ENCODE results near the gene LYSMD1.

DNA sequence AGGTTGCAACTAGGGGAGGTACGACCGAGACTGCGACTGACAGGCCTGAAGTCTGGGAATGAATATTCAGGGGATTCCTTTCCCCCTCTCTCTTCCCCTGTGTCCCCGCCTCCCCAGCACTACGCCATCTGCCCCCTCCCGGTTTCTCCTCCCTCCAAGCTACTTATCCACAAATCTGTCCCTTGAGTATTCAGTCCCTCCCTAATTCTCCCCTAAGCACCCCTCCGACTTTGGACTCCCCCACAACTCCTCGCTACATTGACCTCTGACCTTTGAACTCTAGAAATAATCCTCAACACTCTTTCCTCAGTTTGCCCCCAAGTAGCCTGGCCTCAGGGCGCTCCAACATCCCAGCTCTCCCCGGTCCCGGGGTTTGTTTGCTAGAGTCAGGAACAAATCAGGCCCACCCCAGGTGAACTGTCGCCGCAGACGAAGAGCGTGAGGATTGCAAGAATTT is 393 bp downstream of the LYSMD1 start:
- TF ChIP-seq, protein P1, sequence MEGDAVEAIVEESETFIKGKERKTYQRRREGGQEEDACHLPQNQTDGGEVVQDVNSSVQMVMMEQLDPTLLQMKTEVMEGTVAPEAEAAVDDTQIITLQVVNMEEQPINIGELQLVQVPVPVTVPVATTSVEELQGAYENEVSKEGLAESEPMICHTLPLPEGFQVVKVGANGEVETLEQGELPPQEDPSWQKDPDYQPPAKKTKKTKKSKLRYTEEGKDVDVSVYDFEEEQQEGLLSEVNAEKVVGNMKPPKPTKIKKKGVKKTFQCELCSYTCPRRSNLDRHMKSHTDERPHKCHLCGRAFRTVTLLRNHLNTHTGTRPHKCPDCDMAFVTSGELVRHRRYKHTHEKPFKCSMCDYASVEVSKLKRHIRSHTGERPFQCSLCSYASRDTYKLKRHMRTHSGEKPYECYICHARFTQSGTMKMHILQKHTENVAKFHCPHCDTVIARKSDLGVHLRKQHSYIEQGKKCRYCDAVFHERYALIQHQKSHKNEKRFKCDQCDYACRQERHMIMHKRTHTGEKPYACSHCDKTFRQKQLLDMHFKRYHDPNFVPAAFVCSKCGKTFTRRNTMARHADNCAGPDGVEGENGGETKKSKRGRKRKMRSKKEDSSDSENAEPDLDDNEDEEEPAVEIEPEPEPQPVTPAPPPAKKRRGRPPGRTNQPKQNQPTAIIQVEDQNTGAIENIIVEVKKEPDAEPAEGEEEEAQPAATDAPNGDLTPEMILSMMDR (IDR thresholded peaks at IDR 0.05) = no peak
- TF ChIP-seq POLR2A (IDR thresholded peaks at IDR 0.05) = no peak
